Activated naive CD8-positive, alpha-beta T cell treated with anti-CD3 and anti-CD28 coated beads for 36 hours (primary cell): ENCODE data around the gene PANK4. TPM values are rescaled to one million over a fixed set of nuclear protein-coding genes. Genes with fewer than 3 reads are reported as not detected.

Experiments used
- DNase-seq: peaks from one replicate; pipeline ENCODE4 v3.0.0; 2021
- H3K27ac Mint-ChIP-seq: one replicate; pipeline ENCODE4 v1.8.0; 2022; ENCODE audit warnings: mild to moderate bottlenecking, moderate library complexity, mixed read lengths
- H3K27me3 Mint-ChIP-seq: one replicate; pipeline ENCODE4 v1.8.0; 2022; ENCODE audit warnings: mild to moderate bottlenecking, mixed read lengths
- H3K36me3 Mint-ChIP-seq: one replicate; pipeline ENCODE4 v1.8.0; 2021; ENCODE audit warnings: mild to moderate bottlenecking, mixed read lengths
- H3K4me1 Mint-ChIP-seq: one replicate; pipeline ENCODE4 v1.8.0; 2021; ENCODE audit warnings: mixed read lengths
- H3K4me3 Mint-ChIP-seq: one replicate; pipeline ENCODE4 v1.8.0; 2022; ENCODE audit warnings: mild to moderate bottlenecking, moderate library complexity, mixed read lengths
- H3K9me3 Mint-ChIP-seq: one replicate; pipeline ENCODE4 v1.8.0; 2022; ENCODE audit warnings: mixed read lengths
- total RNA-seq, 2 experiments: library from RNA; stranded (reverse); gene quantifications; one replicate each; pipeline ENCODE4 v1.2.3, GENCODE V29; 2021

Gene PANK4
- total RNA-seq, 2 experiments from 2014 or later = 29.8 to 34.3 TPM

- Mint-ChIP-seq H3K4me3 (no peak overlapping the region), H3K36me3 (peaks cover 1% of the 10 kb centered on the region), H3K27ac (no peak overlapping the region), H3K9me3 (no peaks in the 10 kb centered on the region), H3K27me3 (no peaks in the 10 kb centered on the region), H3K4me1 (no peaks in the 10 kb centered on the region)
- DNase-seq = no peak
Measured at GRCh38 chr1:2507744-2508155, 18.6 kb downstream of the PANK4 start.

- Mint-ChIP-seq H3K4me1 (no peaks in the 10 kb centered on the region), H3K27me3 (no peaks in the 10 kb centered on the region), H3K9me3 (no peaks in the 10 kb centered on the region), H3K4me3 (no peak overlapping the region), H3K27ac (no peak overlapping the region), H3K36me3 (peaks cover 1% of the 10 kb centered on the region)
- DNase-seq = no peak
Measured at GRCh38 chr1:2506901-2507565, 19.4 kb downstream of the PANK4 start.

GRCh38 chr1:2506007-2506860 lies 20.2 kb downstream of the PANK4 start:
- H3K4me3 Mint-ChIP-seq = no peak overlapping the region
- no peaks in the 10 kb centered on the region for H3K27me3 Mint-ChIP-seq

GRCh38 chr1:2505461-2505994 lies 20.9 kb downstream of the PANK4 start:
- H3K4me1 Mint-ChIP-seq = no peaks in the 10 kb centered on the region
- H3K27me3 Mint-ChIP-seq = no peaks in the 10 kb centered on the region
- peaks cover 1% of the 10 kb centered on the region for H3K36me3 Mint-ChIP-seq
- no peaks in the 10 kb centered on the region for H3K9me3 Mint-ChIP-seq
- no peak overlapping the region for H3K4me3 Mint-ChIP-seq
- no peak for DNase-seq
- H3K27ac Mint-ChIP-seq = no peak overlapping the region

More at GRCh38 chr1:2506007-2506860, 20.2 kb downstream of the PANK4 start:
- Mint-ChIP-seq H3K27ac (no peak overlapping the region), H3K4me1 (no peaks in the 10 kb centered on the region), H3K36me3 (peaks cover 1% of the 10 kb centered on the region), H3K9me3 (no peaks in the 10 kb centered on the region)
- DNase-seq = no peak

- Mint-ChIP-seq H3K4me3 (no peak overlapping the region), H3K36me3 (peaks cover 1% of the 10 kb centered on the region), H3K4me1 (peaks cover 6% of the 10 kb centered on the region), H3K9me3 (no peaks in the 10 kb centered on the region), H3K27ac (no peak overlapping the region), H3K27me3 (no peaks in the 10 kb centered on the region)
- no peak for DNase-seq
Measured at GRCh38 chr1:2504949-2505272, 21.5 kb downstream of the PANK4 start.

GRCh38 chr1:2504225-2504948 lies 22.0 kb downstream of the PANK4 start:
- no peak overlapping the region for H3K27ac Mint-ChIP-seq
- no peak for DNase-seq
- H3K36me3 Mint-ChIP-seq = peaks cover 1% of the 10 kb centered on the region
- H3K4me1 Mint-ChIP-seq = peaks cover 8% of the 10 kb centered on the region
- H3K4me3 Mint-ChIP-seq = no peak overlapping the region
- H3K27me3 Mint-ChIP-seq = no peaks in the 10 kb centered on the region
- H3K9me3 Mint-ChIP-seq = no peaks in the 10 kb centered on the region

GRCh38 chr1:2503554-2504224 lies 22.7 kb downstream of the PANK4 start:
- Mint-ChIP-seq H3K4me1 (peaks cover 11% of the 10 kb centered on the region), H3K9me3 (no peaks in the 10 kb centered on the region), H3K27ac (no peak overlapping the region), H3K4me3 (no peak overlapping the region), H3K36me3 (peaks cover 1% of the 10 kb centered on the region), H3K27me3 (no peaks in the 10 kb centered on the region)
- no peak for DNase-seq

- no peak for DNase-seq
- Mint-ChIP-seq H3K4me1 (peaks cover 11% of the 10 kb centered on the region), H3K27ac (no peak overlapping the region), H3K9me3 (no peaks in the 10 kb centered on the region), H3K27me3 (no peaks in the 10 kb centered on the region), H3K36me3 (no peaks in the 10 kb centered on the region), H3K4me3 (no peak overlapping the region)
Measured at GRCh38 chr1:2502661-2503553, 23.5 kb downstream of the PANK4 start.

- Mint-ChIP-seq H3K4me1 (peaks cover 11% of the 10 kb centered on the region), H3K9me3 (no peaks in the 10 kb centered on the region), H3K4me3 (no peak overlapping the region), H3K36me3 (no peaks in the 10 kb centered on the region), H3K27me3 (no peaks in the 10 kb centered on the region), H3K27ac (no peak overlapping the region)
- DNase-seq = no peak
Measured at GRCh38 chr1:2502210-2502609, 24.2 kb downstream of the PANK4 start.

- no peak for DNase-seq
- Mint-ChIP-seq H3K4me3 (no peak overlapping the region), H3K27ac (no peak overlapping the region), H3K9me3 (no peaks in the 10 kb centered on the region), H3K27me3 (no peaks in the 10 kb centered on the region), H3K4me1 (peaks cover 11% of the 10 kb centered on the region), H3K36me3 (no peaks in the 10 kb centered on the region)
Measured at GRCh38 chr1:2501820-2502119, 24.6 kb downstream of the PANK4 start.

- H3K4me1 Mint-ChIP-seq = peaks cover 11% of the 10 kb centered on the region
- no peak overlapping the region for H3K4me3 Mint-ChIP-seq
- no peaks in the 10 kb centered on the region for H3K9me3 Mint-ChIP-seq
- DNase-seq = no peak
- H3K36me3 Mint-ChIP-seq = no peaks in the 10 kb centered on the region
- H3K27me3 Mint-ChIP-seq = no peaks in the 10 kb centered on the region
- no peak overlapping the region for H3K27ac Mint-ChIP-seq
Measured at GRCh38 chr1:2501041-2501819, 25.2 kb downstream of the PANK4 start.

GRCh38 chr1:2499986-2500596 lies 26.3 kb downstream of the PANK4 start:
- H3K27me3 Mint-ChIP-seq = no peaks in the 10 kb centered on the region
- H3K36me3 Mint-ChIP-seq = no peaks in the 10 kb centered on the region
- H3K27ac Mint-ChIP-seq = peak overlapping the region; percentile 74
- no peak overlapping the region for H3K4me3 Mint-ChIP-seq
- H3K4me1 Mint-ChIP-seq = peaks cover 17% of the 10 kb centered on the region
- DNase-seq = no peak
- no peaks in the 10 kb centered on the region for H3K9me3 Mint-ChIP-seq

- Mint-ChIP-seq H3K9me3 (no peaks in the 10 kb centered on the region), H3K27ac (no peak overlapping the region), H3K27me3 (no peaks in the 10 kb centered on the region), H3K4me1 (peaks cover 20% of the 10 kb centered on the region), H3K4me3 (no peak overlapping the region), H3K36me3 (no peaks in the 10 kb centered on the region)
- no peak for DNase-seq
Measured at GRCh38 chr1:2499260-2499659, 27.1 kb downstream of the PANK4 start.
